Measurements from ENCODE around the gene GPC1. TPM values are rescaled to one million over a fixed set of nuclear protein-coding genes. Genes with fewer than 3 reads are reported as not detected.

Gene GPC1
- total RNA-seq, 2 donors from 2014 or later: 37.8 to 69.7 TPM

DNA sequence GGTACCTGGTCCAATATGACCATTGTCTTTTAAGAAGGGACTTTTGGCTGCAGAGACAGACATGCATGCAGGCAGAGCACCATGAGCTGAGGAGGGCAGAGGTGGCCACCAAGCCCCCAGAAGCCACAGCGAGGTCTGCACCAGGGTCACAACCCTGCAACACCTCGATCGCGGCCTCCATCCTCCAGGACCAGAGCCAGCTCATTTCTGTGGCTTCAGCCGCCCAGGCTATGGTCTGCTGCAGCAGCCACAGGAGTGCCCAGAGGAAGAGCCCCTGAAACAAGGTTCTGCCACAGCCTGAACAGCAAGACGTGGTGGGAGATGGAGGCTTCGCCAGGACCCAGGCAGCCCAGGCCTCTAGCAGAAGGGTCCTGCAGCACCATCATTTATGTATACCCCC is 68.4 kb downstream of the GPC1 start:
- Histone ChIP-seq H3K9me3 (ENCODE audit: control insufficient read depth, low read length) (no peaks in the 10 kb centered on the region), H3K36me3 (ENCODE audit: control insufficient read depth, insufficient read depth, low read length) (no peaks in the 10 kb centered on the region), H3K4me1 (ENCODE audit: control insufficient read depth, insufficient read depth, low read length) (no peaks in the 10 kb centered on the region), H3K9ac (ENCODE audit: extremely low read depth, low read length, poor library complexity, severe bottlenecking) (no peak overlapping the region), H3K27ac (ENCODE audit: low read depth, low read length) (no peak overlapping the region), H3K27me3 (ENCODE audit: control insufficient read depth, insufficient read depth, low read length, poor library complexity, severe bottlenecking) (no peaks in the 10 kb centered on the region), H3K4me3 (ENCODE audit: low read length) (no peak overlapping the region)
- peak; percentile 26 for DNase-seq
- no peaks in the 10 kb centered on the region for H3K4me1 Mint-ChIP-seq
- no peak overlapping the region for H3K27ac Mint-ChIP-seq
- no peaks in the 10 kb centered on the region for H3K9me3 Mint-ChIP-seq
- H3K36me3 Mint-ChIP-seq (ENCODE audit: low read depth): no peaks in the 10 kb centered on the region
- 95 to 100% methylated on average over 4 to 7 of the region's 7 CpGs for WGBS, 2 experiments (ENCODE audit: insufficient coverage in 1 of 2, insufficient read length in 1 of 2)
- no peaks in the 10 kb centered on the region for H3K27me3 Mint-ChIP-seq (ENCODE audit: insufficient read depth)
- no peak overlapping the region for H3K4me3 Mint-ChIP-seq
- TF ChIP-seq, protein P1, sequence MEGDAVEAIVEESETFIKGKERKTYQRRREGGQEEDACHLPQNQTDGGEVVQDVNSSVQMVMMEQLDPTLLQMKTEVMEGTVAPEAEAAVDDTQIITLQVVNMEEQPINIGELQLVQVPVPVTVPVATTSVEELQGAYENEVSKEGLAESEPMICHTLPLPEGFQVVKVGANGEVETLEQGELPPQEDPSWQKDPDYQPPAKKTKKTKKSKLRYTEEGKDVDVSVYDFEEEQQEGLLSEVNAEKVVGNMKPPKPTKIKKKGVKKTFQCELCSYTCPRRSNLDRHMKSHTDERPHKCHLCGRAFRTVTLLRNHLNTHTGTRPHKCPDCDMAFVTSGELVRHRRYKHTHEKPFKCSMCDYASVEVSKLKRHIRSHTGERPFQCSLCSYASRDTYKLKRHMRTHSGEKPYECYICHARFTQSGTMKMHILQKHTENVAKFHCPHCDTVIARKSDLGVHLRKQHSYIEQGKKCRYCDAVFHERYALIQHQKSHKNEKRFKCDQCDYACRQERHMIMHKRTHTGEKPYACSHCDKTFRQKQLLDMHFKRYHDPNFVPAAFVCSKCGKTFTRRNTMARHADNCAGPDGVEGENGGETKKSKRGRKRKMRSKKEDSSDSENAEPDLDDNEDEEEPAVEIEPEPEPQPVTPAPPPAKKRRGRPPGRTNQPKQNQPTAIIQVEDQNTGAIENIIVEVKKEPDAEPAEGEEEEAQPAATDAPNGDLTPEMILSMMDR (conservative IDR thresholded peaks at IDR 0.05): no peak

DNA sequence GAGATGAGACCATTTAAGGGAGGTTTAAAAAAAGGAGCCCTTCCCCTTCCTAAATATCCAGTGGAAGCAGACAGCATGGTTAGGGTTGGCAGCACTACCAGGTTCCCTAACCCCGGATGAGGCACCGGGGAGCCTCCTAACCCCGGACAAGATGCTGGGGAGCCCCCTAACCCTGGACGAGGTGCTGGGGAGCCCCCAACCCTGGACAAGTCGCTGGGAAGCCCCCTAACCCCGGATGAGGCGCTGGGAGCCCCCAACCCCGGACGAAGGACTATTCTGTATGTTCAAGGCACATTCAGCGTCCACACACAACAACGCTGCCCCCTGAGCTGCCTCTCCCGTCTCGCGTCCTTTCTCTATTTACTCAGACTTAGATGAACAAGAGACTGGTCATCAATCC is 70.4 kb downstream of the GPC1 start:
- H3K4me3 ChIP-seq (ENCODE audit: low read length): no peak overlapping the region
- H3K27me3 ChIP-seq (ENCODE audit: control insufficient read depth, insufficient read depth, low read length, poor library complexity, severe bottlenecking): no peaks in the 10 kb centered on the region
- no peak overlapping the region for H3K27ac Mint-ChIP-seq
- DNase-seq: peak; percentile 22
- H3K9ac ChIP-seq (ENCODE audit: extremely low read depth, low read length, poor library complexity, severe bottlenecking): no peak overlapping the region
- 84 to 89% methylated on average over 12 to 14 of the region's 14 CpGs for WGBS, 2 experiments (ENCODE audit: insufficient coverage in 1 of 2, insufficient read length in 1 of 2)
- H3K9me3 ChIP-seq (ENCODE audit: control insufficient read depth, low read length): no peaks in the 10 kb centered on the region
- no peaks in the 10 kb centered on the region for H3K4me1 Mint-ChIP-seq
- H3K27me3 Mint-ChIP-seq (ENCODE audit: insufficient read depth): peaks cover 3% of the 10 kb centered on the region
- H3K27ac ChIP-seq (ENCODE audit: low read depth, low read length): no peak overlapping the region
- H3K9me3 Mint-ChIP-seq: no peaks in the 10 kb centered on the region
- H3K36me3 ChIP-seq (ENCODE audit: control insufficient read depth, insufficient read depth, low read length): no peaks in the 10 kb centered on the region
- H3K4me1 ChIP-seq (ENCODE audit: control insufficient read depth, insufficient read depth, low read length): no peaks in the 10 kb centered on the region
- no peak overlapping the region for H3K4me3 Mint-ChIP-seq
- TF ChIP-seq, protein P1 (conservative IDR thresholded peaks at IDR 0.05): no peak
- no peaks in the 10 kb centered on the region for H3K36me3 Mint-ChIP-seq (ENCODE audit: low read depth)

DNA sequence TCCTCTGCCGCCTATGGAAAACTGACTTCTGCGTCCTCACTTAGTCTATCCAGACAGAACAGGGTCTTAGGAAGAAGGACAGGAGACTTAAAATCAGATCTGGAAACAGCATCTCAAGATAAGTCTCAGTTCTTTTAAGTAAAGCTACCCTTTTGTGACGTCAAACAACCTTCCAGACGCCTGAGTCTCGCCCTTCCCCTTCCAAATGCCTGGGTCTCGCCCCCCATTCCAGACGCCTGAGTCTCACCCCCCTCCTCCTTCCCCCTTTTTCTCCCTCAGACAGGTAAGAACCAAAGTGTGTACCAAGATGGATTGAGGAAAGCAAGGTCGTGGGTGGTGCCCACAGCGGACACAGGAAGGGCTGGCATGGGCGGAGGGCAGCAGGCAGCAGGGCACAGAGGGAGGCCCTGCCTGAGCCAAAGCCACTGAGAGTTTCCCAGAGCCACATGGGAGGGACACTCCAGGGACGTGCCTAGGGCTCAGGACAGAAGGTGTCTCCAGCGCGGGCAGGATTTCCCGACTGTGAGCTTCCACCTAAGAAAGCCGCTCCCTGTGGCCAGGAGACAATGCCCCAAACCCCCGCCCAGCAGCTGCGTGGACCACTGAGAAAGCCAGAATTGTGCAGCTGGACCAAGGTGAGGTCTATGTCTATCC is 71.1 kb downstream of the GPC1 start:
- no peaks in the 10 kb centered on the region for H3K36me3 ChIP-seq (ENCODE audit: control insufficient read depth, insufficient read depth, low read length)
- Mint-ChIP-seq H3K4me1 (no peaks in the 10 kb centered on the region), H3K9me3 (no peaks in the 10 kb centered on the region), H3K27ac (no peak overlapping the region), H3K4me3 (no peak overlapping the region), H3K27me3 (ENCODE audit: insufficient read depth) (peaks cover 3% of the 10 kb centered on the region), H3K36me3 (ENCODE audit: low read depth) (no peaks in the 10 kb centered on the region)
- no peaks in the 10 kb centered on the region for H3K27me3 ChIP-seq (ENCODE audit: control insufficient read depth, insufficient read depth, low read length, poor library complexity, severe bottlenecking)
- H3K27ac ChIP-seq (ENCODE audit: low read depth, low read length): no peak overlapping the region
- H3K9me3 ChIP-seq (ENCODE audit: control insufficient read depth, low read length): no peaks in the 10 kb centered on the region
- TF ChIP-seq, protein P1 (conservative IDR thresholded peaks at IDR 0.05): no peak
- DNase-seq: peak; percentile 29
- H3K4me1 ChIP-seq (ENCODE audit: control insufficient read depth, insufficient read depth, low read length): no peaks in the 10 kb centered on the region
- H3K9ac ChIP-seq (ENCODE audit: extremely low read depth, low read length, poor library complexity, severe bottlenecking): no peak overlapping the region
- 83 to 94% methylated on average over 9 to 17 of the region's 17 CpGs for WGBS, 2 experiments (ENCODE audit: insufficient coverage in 1 of 2, insufficient read length in 1 of 2)
- H3K4me3 ChIP-seq (ENCODE audit: low read length): no peak overlapping the region

Measured in endodermal cell (in vitro differentiated cells).